BE2C (cell line): ENCODE measurements around the gene PAF1.

ENCODE experiments used
- DNase-seq: peaks from one replicate; pipeline ENCODE4 v3.0.0-alpha.2; 2020
- H3K27me3 ChIP-seq: fragments of 250-450 bp; sonication (Bioruptor Pico); 2 replicates; pipeline ENCODE4 v1.5.1; 2020; ENCODE audit warnings: mild to moderate bottlenecking
- H3K36me3 ChIP-seq: fragments of 250-450 bp; sonication (Bioruptor Pico); 2 replicates; pipeline ENCODE4 v1.5.1; 2020; ENCODE audit warnings: mild to moderate bottlenecking
- H3K4me1 ChIP-seq: fragments of 250-450 bp; sonication (Bioruptor Pico); 2 replicates; pipeline ENCODE4 v1.5.1; 2020
- H3K4me3 ChIP-seq: 2 replicates; pipeline ENCODE4 v1.5.1; 2011; ENCODE audit warnings: low read depth, low read length
- H3K9me3 ChIP-seq: fragments of 250-450 bp; sonication (Bioruptor Pico); 2 replicates; pipeline ENCODE4 v1.5.1; 2020
- TF ChIP-seq, protein P1 (sequence below): IDR thresholded peaks from 2 replicates; pipeline ENCODE4 v1.5.1; 2012; ENCODE audit warnings: mild to moderate bottlenecking, low read depth, low read length

The PAF1 gene

DNA sequence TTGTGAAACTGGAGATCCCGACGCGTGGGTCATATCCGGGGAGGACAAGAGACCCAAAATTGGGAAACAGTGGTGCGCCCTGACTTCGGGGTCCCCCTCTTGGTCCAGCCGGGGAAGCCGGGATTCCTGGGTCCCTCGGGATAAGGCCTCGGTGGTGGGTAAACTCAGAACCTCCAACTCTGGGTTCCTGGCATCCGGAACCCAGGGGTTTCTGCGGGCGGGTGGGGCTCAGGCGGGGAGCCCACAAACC, 16.4 kb upstream of the PAF1 start:
- Histone ChIP-seq H3K4me3 (peak overlapping the region; percentile 87), H3K36me3 (no peaks in the 10 kb centered on the region), H3K27me3 (no peaks in the 10 kb centered on the region), H3K9me3 (no peaks in the 10 kb centered on the region), H3K4me1 (peaks cover 21% of the 10 kb centered on the region)
- TF ChIP-seq, protein P1, sequence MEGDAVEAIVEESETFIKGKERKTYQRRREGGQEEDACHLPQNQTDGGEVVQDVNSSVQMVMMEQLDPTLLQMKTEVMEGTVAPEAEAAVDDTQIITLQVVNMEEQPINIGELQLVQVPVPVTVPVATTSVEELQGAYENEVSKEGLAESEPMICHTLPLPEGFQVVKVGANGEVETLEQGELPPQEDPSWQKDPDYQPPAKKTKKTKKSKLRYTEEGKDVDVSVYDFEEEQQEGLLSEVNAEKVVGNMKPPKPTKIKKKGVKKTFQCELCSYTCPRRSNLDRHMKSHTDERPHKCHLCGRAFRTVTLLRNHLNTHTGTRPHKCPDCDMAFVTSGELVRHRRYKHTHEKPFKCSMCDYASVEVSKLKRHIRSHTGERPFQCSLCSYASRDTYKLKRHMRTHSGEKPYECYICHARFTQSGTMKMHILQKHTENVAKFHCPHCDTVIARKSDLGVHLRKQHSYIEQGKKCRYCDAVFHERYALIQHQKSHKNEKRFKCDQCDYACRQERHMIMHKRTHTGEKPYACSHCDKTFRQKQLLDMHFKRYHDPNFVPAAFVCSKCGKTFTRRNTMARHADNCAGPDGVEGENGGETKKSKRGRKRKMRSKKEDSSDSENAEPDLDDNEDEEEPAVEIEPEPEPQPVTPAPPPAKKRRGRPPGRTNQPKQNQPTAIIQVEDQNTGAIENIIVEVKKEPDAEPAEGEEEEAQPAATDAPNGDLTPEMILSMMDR, result no peak
- DNase-seq, result no peak

DNA sequence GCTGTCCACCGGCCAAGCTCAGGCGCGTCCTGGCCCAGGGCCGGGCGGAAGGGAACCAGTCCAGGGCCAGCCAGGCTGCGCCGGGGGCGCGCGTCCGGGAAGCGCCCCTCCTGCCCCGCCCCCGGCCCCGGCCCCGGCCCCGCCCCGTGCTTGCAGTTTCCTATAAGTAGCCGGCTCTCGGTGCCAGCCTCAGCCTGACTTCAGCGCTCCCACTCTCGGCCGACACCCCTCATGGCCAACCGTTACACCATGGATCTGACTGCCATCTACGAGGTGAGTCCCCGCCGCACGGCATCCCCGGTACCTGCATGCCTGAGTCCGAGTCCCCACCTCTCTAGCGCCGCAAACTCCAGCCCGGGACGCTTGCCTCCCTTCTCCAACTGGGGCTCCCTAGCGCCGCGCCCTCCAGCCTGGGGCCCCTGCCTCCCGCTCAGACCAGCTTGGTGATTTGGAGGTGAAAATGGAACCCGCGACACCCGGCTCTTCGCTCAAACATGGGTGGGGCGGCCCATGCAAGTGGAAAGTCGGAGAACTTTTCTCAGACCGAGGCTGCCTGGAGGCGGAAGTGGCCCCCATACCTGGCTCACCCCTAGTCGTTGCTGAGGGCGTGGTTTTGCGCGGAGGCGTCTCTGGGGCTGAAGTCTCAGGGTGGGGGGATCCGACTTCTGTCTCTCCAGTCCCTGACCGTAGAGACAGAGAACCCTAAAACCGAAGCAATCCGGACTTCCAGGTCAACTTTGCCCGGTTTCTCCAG, 15.9 kb upstream of the PAF1 start, which contains the start of gene ZFP36:
Gene ZFP36, plus strand, starts transcription at position 192 of the 754 bp plus-strand sequence. Its CDS starts 58 bp downstream, at position 250.
- no peaks in the 10 kb centered on the region for H3K36me3 ChIP-seq
- no peaks in the 10 kb centered on the region for H3K27me3 ChIP-seq
- DNase-seq, result peak; percentile 84
- H3K4me1 ChIP-seq, result peaks cover 26% of the 10 kb centered on the region
- no peaks in the 10 kb centered on the region for H3K9me3 ChIP-seq
- peak within 1 kb of the TSS; percentile 87 for H3K4me3 ChIP-seq
- TF ChIP-seq, protein P1, result no peak

DNA sequence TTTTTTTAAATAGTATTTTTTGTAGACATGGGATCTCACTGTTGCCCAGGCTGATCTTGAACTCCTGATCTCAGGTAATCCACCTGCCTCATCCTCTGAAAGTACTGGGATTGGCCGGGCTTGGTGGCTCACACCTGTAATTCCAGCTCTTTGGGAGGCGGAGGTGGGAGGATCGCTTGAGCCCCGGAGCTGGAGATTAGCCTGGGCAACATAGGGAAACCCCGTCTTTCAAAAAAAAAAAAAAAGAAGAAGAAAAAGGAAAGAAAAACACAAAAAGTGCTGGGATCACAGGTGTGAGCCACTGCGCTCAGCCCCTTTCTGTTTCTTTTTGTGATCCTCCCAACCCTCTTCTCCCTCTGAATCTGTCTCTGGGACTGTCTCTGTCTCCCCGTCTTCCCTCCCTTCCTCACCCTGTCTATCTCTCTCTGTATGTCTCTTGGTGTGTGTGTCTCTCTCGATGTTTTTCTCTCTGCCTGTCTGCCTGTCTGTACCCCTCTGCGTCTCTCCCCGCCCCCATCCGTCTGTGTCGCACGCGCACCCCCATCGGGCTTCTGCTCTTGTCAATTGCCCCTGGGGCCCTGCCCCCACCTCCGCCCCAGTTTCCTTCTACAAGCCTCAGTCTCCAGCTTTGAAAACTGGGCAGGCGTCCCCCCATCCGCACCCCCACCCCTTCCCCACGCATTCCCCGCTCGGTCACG, 15.2 kb upstream of the PAF1 start:
- Histone ChIP-seq H3K36me3 (no peaks in the 10 kb centered on the region), H3K4me3 (peak overlapping the region; percentile 87), H3K9me3 (no peaks in the 10 kb centered on the region), H3K4me1 (peaks cover 26% of the 10 kb centered on the region), H3K27me3 (no peaks in the 10 kb centered on the region)
- TF ChIP-seq, protein P1, result no peak
- no peak for DNase-seq

DNA sequence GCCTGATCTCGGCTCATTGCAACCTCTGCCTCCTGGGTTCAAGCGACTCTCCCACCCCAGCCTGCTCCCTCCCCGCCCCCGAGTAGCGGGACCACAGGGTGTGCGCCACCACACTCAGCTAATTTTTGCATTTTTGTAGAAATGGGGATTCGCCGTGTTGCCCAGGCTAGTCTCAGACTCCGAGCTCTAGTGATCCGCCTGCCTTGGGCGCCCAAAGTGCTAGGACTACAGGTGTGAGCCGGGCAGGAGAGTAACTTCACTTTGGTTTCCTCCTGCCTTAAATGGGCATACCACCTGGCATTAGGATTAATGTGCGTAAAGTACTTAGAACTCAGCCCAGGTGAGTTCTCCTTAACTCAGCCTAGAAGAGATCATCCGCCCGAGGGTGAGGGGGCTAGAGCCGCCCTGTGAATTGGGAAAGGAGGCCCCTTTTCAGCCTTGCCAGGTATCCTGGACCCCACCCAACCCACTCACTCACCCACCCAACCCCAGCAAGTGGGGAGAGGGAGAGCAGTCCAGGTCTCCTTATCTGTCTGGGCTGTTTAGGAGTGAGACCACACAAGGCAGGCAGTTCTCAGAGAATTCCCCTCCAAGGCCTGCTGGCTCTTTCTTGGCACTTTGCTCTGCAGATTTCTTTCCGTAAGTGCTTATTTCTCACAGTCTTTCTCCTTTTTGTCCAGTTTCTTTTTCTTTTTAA, 14.5 kb upstream of the PAF1 start:
- H3K4me1 ChIP-seq, result peaks cover 26% of the 10 kb centered on the region
- TF ChIP-seq, protein P1, result no peak
- H3K4me3 ChIP-seq, result no peak overlapping the region
- no peaks in the 10 kb centered on the region for H3K36me3 ChIP-seq
- H3K9me3 ChIP-seq, result no peaks in the 10 kb centered on the region
- DNase-seq, result no peak
- no peaks in the 10 kb centered on the region for H3K27me3 ChIP-seq

DNA sequence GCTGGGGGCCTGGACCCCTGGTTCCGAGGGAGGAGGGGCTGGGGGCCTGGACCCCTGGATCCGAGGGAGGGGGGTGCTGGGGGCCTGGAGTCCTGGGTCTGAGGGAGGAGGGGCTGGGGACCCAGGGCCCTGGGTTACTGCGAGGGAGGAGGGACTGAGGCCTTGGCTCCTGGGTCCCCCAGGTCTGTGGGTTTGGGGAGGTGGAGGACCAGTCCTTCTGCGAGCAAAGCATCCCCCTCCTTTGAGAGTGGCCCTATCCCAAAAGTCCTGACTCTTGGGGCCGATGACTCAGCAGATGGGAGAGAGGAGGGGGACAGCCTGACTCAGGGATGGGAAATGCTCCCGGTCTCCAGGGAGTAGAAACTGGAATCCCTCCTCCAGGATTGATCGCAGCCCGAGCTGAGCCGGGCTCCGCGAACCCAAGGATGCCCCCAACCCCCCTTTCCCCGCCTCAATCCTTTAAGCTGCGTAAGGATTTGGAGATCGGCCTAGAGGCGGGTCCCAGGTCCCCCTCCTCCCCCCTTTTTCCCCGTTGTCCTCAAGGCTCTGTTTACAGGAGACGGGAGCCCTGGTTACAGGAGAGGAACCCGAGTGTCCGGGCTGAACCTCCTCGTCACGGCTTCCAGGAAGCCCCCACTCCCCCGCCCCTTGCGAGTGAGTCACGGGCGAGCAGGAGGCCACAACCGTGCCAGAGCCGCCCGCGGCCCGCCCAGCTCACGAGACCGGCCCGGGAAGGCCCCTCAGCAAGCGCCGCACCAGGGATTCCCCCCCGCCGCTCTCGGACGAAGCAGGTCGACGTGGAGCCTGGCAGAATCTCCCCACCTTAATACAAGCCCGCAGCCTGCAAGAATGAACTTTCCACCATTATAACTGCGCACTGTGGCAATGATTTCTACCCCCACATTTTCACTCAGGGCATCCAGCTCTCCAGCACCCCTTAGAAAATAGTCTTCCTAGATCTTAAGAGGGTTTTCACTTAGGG, 12.7 kb upstream of the PAF1 start:
- peaks cover 26% of the 10 kb centered on the region for H3K4me1 ChIP-seq
- H3K36me3 ChIP-seq, result no peaks in the 10 kb centered on the region
- DNase-seq, result peak; percentile 92
- TF ChIP-seq, protein P1, result no peak
- H3K4me3 ChIP-seq, result peak overlapping the region; percentile 56
- no peaks in the 10 kb centered on the region for H3K27me3 ChIP-seq
- no peaks in the 10 kb centered on the region for H3K9me3 ChIP-seq
